GM06990 (cell line): ENCODE data around the gene HOPX.

Source experiments
- DNase-seq: peaks from one replicate; pipeline ENCODE4 v3.0.0-alpha.2; 2011; ENCODE audit not compliant: insufficient read length; ENCODE audit errors: extremely low read depth
- H3K27me3 ChIP-seq: replicated peaks from 2 replicates; pipeline ENCODE4 v1.6.0; 2011; ENCODE audit warnings: low read length; ENCODE audit not compliant: control insufficient read depth, insufficient read depth
- H3K36me3 ChIP-seq: 2 replicates; pipeline ENCODE4 v1.5.1; 2011; ENCODE audit warnings: low read length; ENCODE audit not compliant: control insufficient read depth, insufficient read depth
- H3K4me3 ChIP-seq: replicated peaks from 2 replicates; pipeline ENCODE4 v1.5.1; 2011; ENCODE audit warnings: low read depth, mild to moderate bottlenecking, control low read depth, low read length
- TF ChIP-seq, protein P1 (sequence below): IDR thresholded peaks from 2 replicates; pipeline ENCODE4 v1.5.1; 2011; ENCODE audit warnings: low read length, control low read depth, mild to moderate bottlenecking, inconsistent platforms; ENCODE audit not compliant: insufficient read depth, poor library complexity, severe bottlenecking

The HOPX gene

DNA sequence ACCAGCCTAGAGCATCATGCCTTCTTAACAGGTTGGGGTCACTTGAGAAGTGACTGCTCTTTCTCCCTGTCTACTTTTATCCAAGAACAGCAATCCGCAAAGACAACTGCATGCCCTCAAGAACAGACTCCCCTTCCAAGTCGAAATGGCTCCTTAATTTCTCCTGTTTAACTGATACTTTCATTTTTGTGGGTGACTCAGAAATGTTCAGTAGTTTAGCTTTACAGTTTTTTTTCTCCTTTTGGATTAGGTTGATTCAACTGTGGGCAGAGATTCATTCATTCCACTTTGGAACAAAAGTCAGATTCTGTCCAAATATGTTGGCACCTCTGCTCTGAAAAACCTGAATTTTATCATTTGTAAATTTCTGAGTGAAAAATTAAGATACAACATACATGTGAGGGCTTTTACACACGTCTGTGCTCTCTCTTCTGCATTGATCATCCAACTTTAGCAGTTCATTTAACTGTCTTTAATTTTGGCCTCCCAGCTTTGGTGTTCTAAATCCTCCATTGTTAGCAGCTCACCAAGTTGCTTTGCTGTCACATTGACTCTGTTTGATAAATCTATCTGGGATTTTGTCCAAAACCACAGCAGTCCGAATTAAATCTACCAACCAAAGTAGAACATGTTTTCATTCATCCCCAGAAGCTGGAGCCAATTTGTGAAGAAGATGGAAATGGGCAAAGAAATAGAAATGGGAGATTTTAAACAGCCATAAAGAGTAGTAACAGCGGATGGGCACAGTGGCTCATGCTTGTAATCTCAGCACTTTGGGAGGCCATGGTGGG lies 50.0 kb downstream of the HOPX start:
- DNase-seq = no peak
- TF ChIP-seq, protein P1, sequence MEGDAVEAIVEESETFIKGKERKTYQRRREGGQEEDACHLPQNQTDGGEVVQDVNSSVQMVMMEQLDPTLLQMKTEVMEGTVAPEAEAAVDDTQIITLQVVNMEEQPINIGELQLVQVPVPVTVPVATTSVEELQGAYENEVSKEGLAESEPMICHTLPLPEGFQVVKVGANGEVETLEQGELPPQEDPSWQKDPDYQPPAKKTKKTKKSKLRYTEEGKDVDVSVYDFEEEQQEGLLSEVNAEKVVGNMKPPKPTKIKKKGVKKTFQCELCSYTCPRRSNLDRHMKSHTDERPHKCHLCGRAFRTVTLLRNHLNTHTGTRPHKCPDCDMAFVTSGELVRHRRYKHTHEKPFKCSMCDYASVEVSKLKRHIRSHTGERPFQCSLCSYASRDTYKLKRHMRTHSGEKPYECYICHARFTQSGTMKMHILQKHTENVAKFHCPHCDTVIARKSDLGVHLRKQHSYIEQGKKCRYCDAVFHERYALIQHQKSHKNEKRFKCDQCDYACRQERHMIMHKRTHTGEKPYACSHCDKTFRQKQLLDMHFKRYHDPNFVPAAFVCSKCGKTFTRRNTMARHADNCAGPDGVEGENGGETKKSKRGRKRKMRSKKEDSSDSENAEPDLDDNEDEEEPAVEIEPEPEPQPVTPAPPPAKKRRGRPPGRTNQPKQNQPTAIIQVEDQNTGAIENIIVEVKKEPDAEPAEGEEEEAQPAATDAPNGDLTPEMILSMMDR = no peak
- Histone ChIP-seq H3K36me3 (no peaks in the 10 kb centered on the region), H3K27me3 (no peaks in the 10 kb centered on the region), H3K4me3 (no peak overlapping the region)

DNA sequence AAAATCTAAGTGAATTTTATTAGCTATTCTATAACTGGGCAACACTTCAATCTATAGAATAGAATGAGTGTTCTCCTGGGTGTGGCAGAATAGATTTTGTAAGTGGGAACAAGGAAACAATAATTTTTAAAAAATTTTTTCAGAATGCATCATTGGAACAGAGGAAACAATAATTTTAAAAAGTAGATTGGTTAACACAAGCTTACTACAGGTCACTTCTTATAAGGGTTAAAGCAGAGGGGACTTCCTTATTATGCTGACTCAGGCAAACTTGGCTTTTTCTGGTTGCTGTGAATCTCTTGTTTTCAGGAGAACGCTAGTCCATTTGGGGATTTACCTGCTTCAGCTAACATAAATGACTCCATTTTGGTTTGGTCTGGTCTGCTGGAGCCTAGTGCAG lies 52.5 kb downstream of the HOPX start:
- DNase-seq = no peak
- no peaks in the 10 kb centered on the region for H3K27me3 ChIP-seq
- no peaks in the 10 kb centered on the region for H3K36me3 ChIP-seq
- H3K4me3 ChIP-seq = no peak overlapping the region
- TF ChIP-seq, protein P1 = no peak

DNA sequence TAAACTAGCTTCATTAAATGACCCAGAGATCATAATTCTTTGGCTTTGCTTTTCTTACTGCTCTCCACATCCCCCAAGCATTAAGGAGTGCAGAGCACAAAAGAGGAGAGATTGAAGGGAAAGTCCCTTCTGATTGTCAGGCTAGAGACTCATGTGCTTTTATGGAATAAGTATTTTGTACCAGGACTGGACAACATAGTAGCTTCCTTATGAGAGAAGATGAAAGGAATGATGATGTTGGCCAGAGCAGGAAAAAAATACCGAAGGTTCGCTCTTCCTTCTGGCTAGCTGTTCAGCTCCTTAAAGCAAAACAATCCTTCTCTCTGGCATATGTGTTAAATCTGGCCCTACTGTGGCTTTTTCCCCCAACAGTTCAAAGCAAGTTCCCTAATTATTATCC lies 53.1 kb downstream of the HOPX start:
- no peaks in the 10 kb centered on the region for H3K36me3 ChIP-seq
- no peaks in the 10 kb centered on the region for H3K27me3 ChIP-seq
- TF ChIP-seq, protein P1 = no peak
- no peak overlapping the region for H3K4me3 ChIP-seq
- DNase-seq = no peak

DNA sequence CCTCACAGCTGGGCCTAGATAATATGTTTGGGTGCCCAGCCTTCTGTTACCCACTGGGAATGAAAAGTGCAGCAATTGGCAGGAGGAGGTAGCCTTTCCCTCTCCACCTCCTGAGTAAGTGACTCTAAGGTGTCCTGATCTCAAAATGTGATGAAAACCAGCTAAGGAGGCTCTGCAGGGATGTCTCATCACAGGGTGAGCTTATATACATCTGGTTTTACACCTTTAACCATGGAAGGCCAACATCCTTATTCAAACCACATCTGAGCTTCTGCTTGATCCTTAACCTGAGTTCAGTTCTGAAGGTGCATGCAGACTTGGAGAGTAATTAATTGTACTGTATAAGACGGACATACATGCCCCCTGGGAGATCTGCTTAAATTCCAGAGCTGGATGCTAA lies 53.7 kb downstream of the HOPX start:
- H3K4me3 ChIP-seq = no peak overlapping the region
- no peaks in the 10 kb centered on the region for H3K36me3 ChIP-seq
- no peaks in the 10 kb centered on the region for H3K27me3 ChIP-seq
- TF ChIP-seq, protein P1 = no peak
- DNase-seq = no peak

DNA sequence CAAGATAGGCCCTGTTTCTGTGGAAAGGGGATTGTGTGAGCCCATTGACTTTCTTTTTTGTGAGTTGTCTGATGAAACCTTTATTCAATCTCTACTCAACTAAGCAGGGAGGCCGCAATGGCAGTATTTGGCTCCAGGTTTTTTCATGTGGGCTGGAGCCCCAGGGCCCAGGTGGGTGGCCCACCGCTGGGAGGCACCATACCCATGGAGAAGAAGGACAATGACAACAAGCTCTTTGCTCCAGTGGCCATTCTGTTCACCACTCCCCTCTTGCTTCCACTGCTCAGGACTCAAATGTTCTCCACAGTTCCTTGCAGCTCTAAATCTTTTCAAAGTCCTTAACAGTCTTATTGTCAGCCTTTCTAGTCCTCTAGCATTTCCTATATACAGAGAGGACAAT lies 54.1 kb downstream of the HOPX start:
- Histone ChIP-seq H3K36me3 (no peaks in the 10 kb centered on the region), H3K4me3 (no peak overlapping the region), H3K27me3 (no peaks in the 10 kb centered on the region)
- TF ChIP-seq, protein P1 = no peak
- no peak for DNase-seq
